GM23338 (cell line): ENCODE results near the gene PEPD.

Source experiments
- CTCF ChIP-seq, 2 experiments: fragments of 200-600 bp in 1 of 2; sonication (generic) in 1 of 2; conservative IDR thresholded peaks; 2 replicates each; pipeline versions ENCODE4 v1.5.1 to v1.6.1; 2016 to 2017; ENCODE audit warnings: antibody characterized with exemption in 2 of 2, low read depth in 2 of 2, mild to moderate bottlenecking in 2 of 2, moderate library complexity in 1 of 2
- EZH2phosphoT487 ChIP-seq: fragments of 200-600 bp; sonication (generic); IDR thresholded peaks from one replicate; pipeline ENCODE4 v1.8.1; 2018; ENCODE audit warnings: antibody characterized with exemption; ENCODE audit not compliant: unreplicated experiment
- REST ChIP-seq: IDR thresholded peaks from one replicate; pipeline ENCODE4 v1.6.1; 2018; ENCODE audit warnings: antibody characterized with exemption; ENCODE audit not compliant: unreplicated experiment

GRCh38 chr19:33506498-33506897 is 15.1 kb downstream of the PEPD start:
- no peak for TF ChIP-seq CTCF (conservative IDR thresholded peaks at IDR 0.05; ENCODE audit: low read depth in 2 of 2)
- no peak for TF ChIP-seq EZH2phosphoT487
- no peak for TF ChIP-seq REST
